NCI-H146 (cell line): Measurements from ENCODE around the gene ATP13A1.

Experiments
- DNase-seq: peaks from one replicate; lab custom pipeline; 2025; lab: John Stamatoyannopoulos, UW

Gene ATP13A1

DNA sequence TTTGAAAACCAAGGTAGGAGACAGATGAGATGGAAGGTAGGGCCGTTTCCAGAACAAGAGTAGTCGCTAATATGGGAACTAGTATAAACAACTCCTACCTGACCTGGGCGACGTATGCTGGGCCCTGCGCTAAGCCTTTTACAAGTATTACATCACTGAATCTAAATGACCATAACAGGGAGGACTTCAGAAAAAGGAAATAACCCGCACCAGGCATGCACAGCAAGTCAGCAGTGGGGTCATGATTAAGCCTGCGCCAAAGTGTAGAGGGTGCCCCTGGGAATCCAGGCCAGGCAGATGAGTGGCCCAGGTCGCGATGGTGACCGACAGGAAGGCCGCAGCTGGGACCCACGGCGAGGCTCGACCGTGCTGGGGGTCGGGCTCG, 613 bp downstream of the ATP13A1 start:
- no peak for DNase-seq

DNA sequence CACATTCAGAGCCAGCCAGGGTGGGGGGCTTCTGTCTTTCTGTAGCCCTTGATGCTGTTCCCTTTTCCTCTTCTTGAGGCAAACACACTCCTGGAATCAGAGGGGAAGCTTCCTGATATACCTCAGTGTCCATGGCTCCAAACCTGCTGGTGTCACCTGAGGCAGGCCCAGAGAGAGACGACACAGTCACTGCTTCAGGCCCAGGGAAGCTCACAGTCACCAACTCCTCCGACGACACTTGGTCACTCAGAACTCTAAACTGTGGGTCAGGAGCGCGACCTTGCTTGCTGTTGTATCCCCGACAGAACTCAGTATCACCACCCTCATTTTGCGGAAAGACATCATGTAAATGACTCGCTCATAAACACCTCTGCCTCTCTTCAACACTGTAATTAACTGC, 1.1 kb downstream of the ATP13A1 start:
- DNase-seq: no peak

DNA sequence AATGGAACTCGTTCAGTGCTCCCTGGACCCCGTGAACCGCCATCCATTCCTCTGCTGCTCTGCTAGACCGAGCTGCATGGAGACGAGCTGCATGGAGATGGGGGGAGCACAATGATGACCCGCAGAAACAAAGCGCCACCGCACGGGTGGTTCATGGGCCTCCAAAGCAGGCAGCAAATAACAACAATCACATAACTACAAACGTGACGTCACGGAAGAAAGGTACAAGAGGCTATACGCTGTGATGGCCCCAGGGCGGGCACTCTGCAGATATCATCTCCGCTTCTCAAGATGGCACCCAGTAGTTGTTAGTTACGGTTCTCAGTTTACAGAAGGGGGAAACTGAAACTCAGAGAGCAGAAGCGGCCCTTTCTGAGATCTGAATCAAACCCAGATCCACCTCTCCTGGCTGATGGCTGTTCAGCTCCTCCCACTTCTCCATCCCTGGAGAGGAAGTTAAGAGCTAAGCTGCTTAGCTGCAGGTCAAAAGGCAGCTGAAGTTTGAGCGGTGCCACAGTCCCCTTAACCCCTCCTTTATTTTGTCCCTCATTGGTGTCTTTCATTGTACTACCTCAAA, 1.7 kb downstream of the ATP13A1 start:
- DNase-seq: no peak

DNA sequence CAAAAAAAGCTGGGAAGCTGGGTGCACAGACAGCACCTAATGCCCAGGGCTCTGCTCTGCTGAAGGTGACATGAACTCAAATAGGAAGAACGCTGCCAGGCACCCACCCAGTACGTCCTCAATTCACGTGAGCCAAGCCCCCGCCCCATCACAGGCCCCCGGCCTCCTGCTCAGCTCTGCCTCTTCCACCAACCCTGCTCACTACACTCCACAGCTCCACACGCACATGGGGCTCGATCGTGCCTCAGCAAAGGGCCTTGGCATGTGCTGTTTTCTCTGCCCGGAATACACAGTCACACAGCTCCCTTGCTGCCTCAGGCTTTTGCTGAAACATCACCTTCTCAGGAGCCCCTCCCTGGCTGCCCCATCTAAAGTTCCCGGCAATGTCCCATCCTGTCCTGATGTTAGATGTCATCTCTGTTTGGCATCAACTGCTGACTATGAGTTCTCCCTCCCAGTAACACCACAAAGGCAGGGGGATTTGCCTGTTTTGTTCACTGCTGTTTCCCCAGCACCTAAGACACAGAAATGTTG, 2.3 kb downstream of the ATP13A1 start:
- no peak for DNase-seq

DNA sequence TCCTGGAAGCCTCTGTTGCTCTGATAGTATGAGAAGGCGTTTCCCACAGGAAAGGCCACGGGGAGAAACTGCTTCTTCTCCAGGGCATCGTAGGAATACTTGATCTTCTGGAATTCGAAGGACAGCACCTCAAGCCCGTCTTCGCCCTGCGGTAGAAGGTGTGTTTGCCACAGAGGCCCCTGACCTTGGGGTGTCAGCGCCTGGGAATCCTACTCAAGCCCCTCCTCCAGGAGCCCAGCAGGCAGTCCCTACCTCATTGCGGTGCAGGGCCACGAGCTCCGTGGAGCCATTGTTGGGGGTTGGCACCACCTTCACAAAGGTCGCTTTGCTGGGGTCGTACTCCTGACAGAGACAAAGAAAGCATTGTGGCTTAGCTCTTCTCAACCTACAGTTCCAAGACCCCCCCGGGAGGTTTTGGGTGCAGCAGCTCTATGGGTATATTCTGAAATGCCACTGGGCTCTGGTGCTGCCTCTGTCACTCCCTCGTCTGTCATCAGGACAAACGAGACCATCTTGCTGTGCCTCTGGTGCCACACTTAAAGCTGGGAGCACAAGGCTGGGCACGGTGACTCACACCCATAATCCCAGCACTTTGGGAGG, 3.7 kb downstream of the ATP13A1 start:
- no peak for DNase-seq

DNA sequence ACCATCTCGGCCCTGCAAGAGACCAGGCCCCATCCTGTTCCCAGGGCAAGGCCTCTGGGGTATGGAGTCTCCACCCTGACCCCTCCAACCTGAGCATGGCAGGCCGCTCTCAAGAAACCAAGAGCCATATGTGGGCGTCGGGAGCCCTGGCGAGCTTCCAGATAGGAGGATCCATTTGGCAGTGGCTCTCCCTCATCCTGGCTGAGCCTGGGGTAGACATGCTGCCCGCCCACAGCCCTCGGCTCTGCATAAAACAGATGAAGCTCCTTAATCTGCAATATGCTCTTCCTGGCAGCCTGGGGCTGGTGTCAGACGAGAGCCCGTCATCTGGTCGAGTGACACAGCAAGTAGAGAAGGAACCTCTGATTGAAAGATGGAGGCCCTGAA, 6.1 kb downstream of the ATP13A1 start:
- DNase-seq: no peak

DNA sequence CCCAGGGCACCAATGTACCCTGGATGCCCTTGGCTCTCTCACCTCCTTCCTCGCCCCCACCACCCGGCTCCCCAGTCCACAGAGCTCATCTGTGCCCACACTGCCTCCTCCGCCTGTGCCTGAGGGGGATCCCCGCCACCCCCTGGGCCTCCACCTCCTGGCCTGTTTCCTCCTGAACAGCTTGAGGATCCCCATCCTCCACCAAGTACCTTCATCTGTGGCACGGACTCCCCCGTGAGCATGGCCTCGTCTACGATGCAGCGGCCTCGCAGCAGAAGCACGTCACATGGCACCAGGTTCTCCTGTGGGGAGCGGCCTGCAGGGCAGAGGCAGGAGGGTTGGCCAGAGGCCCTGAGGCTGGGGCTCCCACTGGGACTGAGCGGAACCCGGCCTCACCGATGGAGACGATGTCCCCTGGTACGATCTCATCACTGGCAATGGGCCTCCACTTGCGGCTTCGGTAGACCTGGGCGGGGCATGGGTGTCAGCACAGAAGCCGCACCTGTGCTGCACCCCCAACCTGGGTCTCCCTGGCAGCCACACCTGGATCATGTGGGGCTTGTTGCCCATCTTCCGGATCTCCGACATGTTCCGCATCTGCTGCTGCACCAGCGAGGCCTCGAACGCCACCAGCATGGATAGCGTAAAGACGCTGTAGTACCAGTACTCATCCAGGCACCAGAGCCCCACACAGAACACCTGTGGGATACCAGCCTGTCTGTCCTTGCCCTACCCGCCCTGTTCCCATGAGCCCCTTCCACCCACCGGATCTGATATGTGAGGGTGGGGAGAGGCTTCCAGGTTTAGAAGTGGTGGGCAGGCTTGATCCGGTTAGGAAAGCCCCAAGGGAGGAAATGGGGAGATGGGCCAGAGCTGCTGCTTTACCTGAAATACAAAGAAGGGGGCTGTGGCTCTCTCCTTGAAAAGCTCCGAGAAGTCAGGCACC, 6.8 kb downstream of the ATP13A1 start:
- DNase-seq: no peak

DNA sequence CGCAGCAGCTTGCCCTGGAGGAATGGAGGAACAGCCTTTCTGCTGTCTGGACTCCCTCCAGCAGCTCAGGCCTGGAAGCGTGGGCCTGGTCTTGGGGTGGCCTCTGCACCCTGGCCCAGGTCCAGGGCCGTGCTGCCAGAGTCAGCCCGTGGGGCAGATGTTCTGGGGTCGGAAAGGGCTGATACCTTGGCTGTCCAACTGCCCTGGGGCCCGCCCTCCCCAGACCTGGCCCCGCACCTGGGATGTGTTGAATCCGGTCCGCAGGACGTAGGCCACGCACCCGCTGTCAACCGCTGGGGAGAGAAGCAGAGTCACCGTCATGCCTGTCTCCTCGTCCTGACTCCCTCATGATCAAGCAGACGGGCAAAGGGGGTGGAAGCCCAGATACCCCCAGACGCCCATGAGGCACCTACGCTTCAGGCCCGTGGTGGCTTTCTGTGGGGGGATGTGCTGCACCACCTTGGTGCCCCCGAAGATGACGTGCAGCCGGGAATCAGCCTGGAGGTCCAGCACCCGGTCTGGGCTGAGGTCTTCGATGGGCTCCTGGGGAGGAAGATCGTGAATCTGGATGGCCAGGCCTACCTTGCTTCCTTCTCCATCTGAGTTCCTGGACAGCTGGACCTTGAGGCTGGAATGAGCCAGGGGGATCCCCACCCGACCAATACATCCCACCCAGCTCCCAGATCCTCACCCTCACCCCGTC, 7.7 kb downstream of the ATP13A1 start:
- no peak for DNase-seq

DNA sequence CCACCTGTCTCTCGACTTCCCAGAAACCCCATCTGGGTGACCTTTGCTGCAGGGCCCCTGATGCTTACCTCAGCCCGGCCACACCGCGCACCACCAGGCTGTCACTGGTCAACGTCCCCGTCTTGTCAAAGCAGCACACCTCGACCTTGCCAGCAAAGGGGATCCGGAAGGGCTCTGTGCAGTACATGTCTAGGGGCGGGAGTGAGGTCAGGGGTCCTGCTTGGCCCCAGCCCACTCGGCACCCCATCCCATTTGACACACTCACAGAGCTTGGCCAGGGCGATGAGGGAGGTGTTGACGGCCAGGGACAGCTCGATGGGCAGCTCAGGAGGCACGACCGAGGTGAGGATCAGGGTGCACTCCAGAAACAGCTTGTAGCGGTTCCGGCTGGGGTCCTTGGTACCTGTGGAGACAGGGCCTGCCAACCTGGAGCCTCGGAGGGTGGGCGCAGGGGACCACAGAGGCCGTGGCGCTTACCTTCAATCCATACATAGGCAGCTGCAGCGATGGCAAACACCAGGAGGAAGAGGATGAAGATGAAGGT, 8.4 kb downstream of the ATP13A1 start:
- no peak for DNase-seq

DNA sequence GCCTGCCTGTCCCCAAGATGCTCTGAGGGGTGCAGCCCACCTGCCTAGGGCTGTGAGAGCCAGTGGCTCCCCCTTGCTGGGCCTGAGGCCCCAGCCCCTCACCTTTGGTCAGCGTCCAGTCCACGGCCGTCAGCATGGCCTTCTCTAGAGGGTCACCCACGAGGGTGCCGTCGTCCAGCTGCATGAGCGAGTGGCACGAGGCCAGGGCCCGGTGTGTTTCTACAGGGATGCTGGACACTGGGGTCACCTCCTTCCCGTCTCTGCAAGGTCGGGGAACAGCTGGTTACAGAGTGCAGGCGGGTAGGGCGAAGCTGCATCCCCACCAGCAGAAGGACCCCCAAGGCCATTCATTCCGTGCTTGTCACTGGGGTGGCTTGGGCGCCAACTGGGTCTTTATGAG, 9.0 kb downstream of the ATP13A1 start:
- DNase-seq: no peak

DNA sequence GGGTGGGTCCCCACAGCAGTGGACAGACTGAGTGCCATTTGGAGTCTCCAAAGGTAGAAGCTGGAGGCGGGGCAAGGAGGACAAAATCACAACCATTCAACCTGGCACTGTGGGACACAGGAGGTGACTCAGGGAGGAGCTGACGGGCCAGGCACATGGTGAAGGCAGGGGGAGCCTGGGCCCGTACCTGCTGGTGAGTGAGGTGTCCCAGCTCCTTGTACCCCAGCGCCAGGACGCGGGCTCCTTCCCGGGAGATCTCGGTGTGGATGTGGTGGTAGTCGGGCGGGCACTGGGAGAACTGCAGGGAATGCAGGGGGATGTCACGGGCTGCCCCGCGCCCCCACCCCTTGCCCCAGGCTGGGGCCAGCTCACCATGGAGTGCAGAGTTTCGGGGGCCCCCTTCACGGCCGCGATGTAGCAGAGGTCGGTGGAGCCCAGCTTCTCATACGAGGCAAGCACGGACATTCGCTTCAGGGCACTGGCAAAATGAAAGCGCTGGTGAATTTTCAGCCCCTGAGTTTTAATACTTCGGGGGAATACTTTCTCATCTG, 9.8 kb downstream of the ATP13A1 start:
- no peak for DNase-seq

DNA sequence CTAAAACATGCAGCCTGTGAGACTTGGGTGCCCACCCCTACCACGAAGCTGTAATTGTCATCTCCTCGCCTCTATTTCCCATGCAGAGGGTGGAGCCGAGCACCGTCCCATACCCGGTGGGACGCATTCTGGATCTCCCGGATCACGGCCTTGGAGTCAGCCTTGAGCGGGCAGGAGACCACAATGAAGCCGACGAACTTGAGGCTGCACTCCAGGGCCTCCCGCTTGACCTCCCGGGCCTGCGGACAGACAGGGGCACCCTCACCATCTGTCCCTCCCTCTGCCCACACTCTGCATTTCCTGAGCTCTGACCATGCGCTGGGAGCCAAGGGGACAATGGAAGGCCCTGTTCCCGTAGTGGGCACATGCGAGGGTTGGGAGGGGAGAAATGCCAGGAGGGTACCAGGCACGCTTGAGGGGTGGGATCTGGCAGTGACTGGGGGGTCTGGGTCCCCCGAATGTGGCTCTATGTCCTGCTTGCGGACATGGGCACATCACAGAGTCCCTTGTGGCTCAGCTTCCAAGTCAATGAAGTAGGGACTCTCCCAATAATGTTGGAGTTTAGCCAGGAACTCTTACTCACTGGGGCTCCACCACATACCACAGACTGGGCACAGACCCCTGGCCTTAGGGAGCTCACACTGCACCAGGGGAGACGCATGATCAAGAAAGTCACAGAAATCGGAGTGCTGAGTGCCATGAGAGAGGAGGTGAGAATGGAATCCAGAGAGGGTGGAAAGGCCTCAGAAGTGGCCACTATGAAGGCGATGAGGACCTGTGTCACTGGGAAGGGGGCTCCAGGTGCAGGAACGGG, 10.8 kb downstream of the ATP13A1 start:
- no peak for DNase-seq

DNA sequence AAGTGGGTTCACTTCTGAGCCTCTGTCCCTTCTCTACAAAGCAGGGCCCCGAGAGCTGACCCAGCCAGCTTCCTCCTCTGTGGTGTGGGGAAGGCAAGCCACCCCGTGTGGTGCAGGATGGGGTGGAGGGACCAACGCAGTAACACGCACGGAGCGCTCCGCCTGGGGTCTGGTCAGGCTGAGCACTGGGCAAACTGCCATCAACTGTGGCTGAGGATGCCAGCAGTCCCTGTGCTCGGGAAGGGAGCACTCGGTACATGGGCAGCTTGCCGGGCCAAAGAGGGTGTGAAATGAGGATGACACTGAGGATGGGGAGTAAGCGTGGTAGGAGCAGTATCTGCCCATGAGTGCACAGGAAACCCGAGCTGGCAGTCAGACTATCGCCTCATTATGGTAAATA, 12.4 kb downstream of the ATP13A1 start:
- no peak for DNase-seq

DNA sequence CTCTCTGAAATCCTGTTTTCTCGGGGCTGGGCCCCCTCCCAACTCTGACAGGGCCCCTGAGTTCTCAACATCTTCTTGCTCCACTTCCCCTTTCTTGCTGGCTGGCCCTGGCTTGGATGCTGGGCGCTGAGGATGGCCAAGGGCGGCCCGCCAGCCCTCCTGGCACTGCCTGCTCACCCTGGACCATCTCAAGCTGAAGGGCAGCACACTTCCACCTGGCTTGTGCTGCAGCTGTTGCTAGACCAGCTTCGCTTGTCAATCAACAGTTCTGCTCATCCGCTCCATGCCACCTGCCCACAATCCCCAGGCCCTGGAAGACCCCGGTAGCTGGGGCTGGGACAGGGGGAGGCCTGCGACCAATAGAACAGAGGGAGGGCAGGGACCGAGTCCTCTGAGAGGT, 13.1 kb downstream of the ATP13A1 start:
- no peak for DNase-seq

DNA sequence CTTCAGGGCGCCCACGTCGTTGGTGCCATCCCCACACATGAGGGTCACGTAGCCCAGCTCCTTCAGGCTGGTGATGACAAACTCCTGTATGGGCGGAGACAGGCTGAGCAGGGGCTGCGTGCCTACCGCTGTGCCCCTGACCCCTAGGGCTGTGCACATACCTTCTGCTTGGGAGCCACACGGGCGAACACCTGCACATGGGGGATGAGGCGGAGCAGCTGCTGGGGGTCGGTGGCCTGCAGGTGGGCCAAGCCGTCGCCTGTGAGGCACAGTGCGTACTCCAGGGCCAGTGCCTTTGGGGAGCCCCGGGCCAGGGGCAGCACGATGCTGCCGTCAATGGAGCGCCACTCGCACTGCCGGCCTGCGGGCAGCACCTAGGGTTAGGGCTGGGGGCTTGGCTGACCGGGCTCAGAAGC, 13.9 kb downstream of the ATP13A1 start:
- DNase-seq: no peak

DNA sequence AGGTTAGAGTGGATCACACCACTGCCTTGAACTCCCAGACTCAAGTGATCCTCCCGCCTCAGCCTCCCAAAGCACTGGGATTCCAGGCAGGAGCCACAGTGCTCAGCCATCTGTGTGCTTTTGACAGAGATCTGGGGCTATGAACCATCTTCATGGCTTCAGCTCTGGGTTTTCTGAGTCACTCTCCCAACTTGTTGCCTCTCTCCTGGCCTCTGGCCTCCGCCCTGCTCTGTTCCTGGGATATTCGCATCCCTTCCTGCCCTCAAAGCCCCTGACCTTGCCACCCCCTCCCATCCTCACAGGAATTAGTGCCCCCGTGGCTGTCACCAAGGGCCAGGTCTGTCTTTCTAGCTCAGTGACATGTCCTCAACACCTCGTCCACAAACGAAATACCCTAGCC, 14.3 kb downstream of the ATP13A1 start:
- DNase-seq: no peak

DNA sequence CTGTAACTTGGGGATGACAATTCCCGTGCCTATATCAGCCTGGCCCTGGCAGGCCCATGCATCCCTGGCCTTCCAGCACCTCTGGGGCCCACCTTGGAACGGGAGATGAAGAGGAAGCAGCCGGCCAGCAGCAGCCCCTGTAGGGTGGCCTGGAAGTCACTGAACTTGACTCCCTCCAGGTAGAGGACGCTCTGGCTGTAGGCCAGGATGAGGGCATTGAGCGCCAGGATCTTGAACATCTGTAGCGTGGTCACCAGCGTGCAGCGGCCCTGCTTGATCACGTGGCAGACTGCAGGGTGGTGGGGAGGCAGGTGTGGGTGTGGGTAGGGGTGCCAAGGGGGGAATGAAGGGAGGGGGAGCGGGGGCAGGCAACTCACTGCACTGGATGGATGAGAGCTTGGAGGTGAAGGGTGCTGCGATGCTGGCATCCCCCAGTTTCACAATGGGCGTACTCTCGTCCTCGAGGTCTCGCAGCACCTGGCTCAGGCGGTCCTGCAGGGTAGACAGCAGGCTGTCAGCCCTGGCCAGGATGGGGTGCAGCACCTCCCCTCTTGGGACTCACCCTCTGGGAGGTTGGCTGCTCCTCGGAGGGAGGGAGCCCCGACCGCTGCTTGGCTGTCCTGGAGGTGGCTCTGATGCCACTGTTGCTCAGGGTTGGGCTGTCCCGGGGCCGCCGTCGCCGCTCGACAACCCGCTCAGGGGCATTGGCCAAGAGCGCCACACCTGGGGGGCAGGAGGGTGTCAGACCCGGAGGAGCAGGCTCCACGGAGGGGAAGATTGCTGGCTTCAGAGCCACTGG, 16.2 kb downstream of the ATP13A1 start:
- no peak for DNase-seq

DNA sequence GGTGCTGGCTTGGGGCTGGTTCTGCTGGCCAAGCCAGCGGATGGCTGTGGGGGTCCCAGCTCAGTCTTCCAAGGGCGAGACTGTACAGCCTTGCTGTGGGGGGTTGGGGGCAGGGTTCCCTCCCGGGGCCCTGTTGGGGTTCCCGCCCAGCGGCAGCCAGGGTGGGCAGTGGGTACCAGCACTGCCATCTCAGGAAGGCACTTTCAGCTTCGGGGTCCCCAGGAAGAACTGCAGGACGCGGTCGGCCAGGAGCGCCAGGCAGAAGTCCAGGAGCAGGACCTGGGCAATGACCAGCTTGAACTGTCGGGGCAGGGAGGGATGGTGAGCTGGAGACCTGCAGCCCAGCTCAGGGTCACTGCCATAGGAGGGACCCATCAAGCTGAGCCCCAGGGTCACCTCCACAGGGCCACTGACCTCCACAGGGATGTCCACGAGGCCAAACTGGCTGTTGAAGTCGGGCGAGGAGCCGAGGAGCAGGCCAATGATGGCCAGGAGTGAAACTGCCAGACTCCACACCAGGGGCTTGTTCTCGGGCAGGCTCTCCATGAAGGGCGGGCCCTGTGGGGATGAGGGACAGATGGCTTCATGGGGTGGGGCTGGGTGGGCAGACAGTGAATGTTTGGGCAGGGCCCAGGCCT, 18.1 kb downstream of the ATP13A1 start:
- no peak for DNase-seq

DNA sequence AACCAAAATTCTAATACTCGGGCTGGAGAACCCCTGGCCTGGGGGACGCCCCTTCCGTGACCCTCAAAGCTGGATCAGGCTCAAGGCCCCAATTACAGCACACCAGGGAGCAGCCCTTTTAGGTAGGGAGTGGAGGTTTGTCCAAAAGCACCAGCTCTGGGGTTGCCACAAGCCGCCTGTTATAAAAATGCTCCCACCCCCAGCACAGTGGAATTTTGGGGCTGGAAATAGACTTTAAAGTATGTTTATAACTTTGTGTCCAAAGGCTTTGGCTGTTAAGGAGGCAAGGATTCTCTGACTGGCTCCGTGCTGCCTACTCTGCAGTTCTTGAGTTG, 19.5 kb downstream of the ATP13A1 start:
- DNase-seq: no peak
